ENCODE data around the gene MAJIN. TPM values are rescaled to one million over a fixed set of nuclear protein-coding genes. Genes with fewer than 3 reads are reported as not detected.
A peak's percentile ranks its signal among the peaks of the same experiment; 100 is the strongest.

MAJIN gene
- total and polyA plus RNA-seq, 9 of the 15 experiments (the other 6 are each of a cell fraction or from before 2014, with no cell fraction given) = 0.17 to 0.83 (median 0.24) TPM; not detected in 2

DNA sequence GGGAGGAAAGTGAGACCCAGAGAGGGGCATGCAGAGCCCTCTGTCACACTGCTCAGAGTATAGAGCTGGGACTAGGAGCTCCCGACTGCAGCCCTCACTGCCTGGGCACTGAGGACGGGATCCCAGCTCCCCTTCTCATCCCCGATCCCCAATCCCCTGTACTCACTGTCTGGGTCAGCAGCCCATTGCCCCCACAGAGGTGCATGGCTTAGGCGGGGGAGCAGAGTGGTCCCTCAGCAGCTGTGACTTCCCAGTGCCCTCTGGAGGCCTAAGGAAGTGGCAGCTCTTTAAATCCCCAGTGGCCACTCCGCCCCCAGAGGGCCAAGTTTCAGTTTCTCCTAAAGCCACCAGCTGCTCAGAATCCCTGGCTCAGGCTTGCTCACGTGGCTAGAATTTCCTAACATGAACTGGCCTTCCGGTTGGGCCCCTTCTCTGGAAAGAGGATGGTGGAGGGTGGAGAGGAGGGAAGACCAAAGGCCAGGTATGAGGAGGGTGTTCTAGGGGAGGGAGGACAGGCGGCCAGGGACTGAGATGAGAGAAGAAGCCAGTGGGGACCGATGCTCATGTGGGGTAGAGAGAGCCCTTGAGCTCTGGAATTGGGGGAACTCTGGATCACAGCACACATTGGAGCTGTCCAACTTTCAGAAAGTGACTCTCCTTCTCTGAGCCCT lies 24.9 kb upstream of the MAJIN start, which contains the start of gene BATF2 (continued):
- no peak for TF ChIP-seq PCBP2 (IDR thresholded peaks at IDR 0.05; ENCODE audit: low read depth, low read length, poor library complexity, severe bottlenecking)
- no peak for TF ChIP-seq ZNF444 (CRISPR knock-in tag; IDR thresholded peaks at IDR 0.05)
- TF ChIP-seq CTCF (IDR thresholded peaks at IDR 0.05 in 2 of 3, conservative IDR thresholded peaks at IDR 0.05 in 1 of 3; ENCODE audit: insufficient read depth in 2 of 3, low read depth in 1 of 3, low read length in 3 of 3) = peak; percentile 80 to 97 (median 97)
- no peak for TF ChIP-seq NCOA6 (IDR thresholded peaks at IDR 0.05)
- TF ChIP-seq ATF1 (CRISPR knock-in tag; IDR thresholded peaks at IDR 0.05) = no peak
- TF ChIP-seq ATF1 (tag; IDR thresholded peaks at IDR 0.05) = no peak; the same call in 1 of the 2 replicates
- no peak for TF ChIP-seq CHD1 (IDR thresholded peaks at IDR 0.05; ENCODE audit: low read length)
- no peak for TF ChIP-seq HDAC6 (IDR thresholded peaks at IDR 0.05; ENCODE audit: low read depth, low read length)
- TF ChIP-seq, protein P1, sequence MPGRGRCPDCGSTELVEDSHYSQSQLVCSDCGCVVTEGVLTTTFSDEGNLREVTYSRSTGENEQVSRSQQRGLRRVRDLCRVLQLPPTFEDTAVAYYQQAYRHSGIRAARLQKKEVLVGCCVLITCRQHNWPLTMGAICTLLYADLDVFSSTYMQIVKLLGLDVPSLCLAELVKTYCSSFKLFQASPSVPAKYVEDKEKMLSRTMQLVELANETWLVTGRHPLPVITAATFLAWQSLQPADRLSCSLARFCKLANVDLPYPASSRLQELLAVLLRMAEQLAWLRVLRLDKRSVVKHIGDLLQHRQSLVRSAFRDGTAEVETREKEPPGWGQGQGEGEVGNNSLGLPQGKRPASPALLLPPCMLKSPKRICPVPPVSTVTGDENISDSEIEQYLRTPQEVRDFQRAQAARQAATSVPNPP (IDR thresholded peaks at IDR 0.05; ENCODE audit: borderline replicate concordance, insufficient read depth, insufficient read length) = no peak
- peak; percentile 36; the same call in 1 of the 2 replicates for TF ChIP-seq KAT7 (CRISPR knock-in tag; IDR thresholded peaks at IDR 0.05; ENCODE audit: borderline replicate concordance)
- TF ChIP-seq, protein P2, sequence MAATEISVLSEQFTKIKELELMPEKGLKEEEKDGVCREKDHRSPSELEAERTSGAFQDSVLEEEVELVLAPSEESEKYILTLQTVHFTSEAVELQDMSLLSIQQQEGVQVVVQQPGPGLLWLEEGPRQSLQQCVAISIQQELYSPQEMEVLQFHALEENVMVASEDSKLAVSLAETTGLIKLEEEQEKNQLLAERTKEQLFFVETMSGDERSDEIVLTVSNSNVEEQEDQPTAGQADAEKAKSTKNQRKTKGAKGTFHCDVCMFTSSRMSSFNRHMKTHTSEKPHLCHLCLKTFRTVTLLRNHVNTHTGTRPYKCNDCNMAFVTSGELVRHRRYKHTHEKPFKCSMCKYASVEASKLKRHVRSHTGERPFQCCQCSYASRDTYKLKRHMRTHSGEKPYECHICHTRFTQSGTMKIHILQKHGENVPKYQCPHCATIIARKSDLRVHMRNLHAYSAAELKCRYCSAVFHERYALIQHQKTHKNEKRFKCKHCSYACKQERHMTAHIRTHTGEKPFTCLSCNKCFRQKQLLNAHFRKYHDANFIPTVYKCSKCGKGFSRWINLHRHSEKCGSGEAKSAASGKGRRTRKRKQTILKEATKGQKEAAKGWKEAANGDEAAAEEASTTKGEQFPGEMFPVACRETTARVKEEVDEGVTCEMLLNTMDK (IDR thresholded peaks at IDR 0.05; ENCODE audit: borderline replicate concordance, insufficient read depth, low read depth, low read length, poor library complexity, severe bottlenecking) = peak; percentile 78

Measured in K562 (cell line).